WERI-Rb-1 (cell line): ENCODE results near the gene MRPL10.

ENCODE experiments used
- DNase-seq: peaks from one replicate; pipeline ENCODE4 v3.0.0-alpha.2; 2020
- H3K27ac ChIP-seq: fragments of 250-450 bp; sonication (Bioruptor Pico); 2 replicates; pipeline ENCODE4 v1.5.1; 2020; ENCODE audit warnings: mild to moderate bottlenecking, moderate library complexity
- H3K27me3 ChIP-seq: fragments of 250-450 bp; sonication (Bioruptor Pico); 2 replicates; pipeline ENCODE4 v1.5.1; 2021; ENCODE audit warnings: mild to moderate bottlenecking, low read depth, moderate library complexity; ENCODE audit not compliant: insufficient read depth, severe bottlenecking
- H3K36me3 ChIP-seq: fragments of 250-450 bp; sonication (Bioruptor Pico); 2 replicates; pipeline ENCODE4 v1.5.1; 2020; ENCODE audit warnings: mild to moderate bottlenecking, moderate library complexity
- H3K4me3 ChIP-seq: 2 replicates; pipeline ENCODE4 v1.5.1; 2011; ENCODE audit warnings: low read depth, mild to moderate bottlenecking, control low read depth, low read length
- H3K9me3 ChIP-seq: fragments of 250-450 bp; sonication (Bioruptor Pico); 2 replicates; pipeline ENCODE4 v1.5.1; 2021; ENCODE audit warnings: mild to moderate bottlenecking, moderate library complexity; ENCODE audit not compliant: severe bottlenecking
- TF ChIP-seq, protein P1 (sequence below): IDR thresholded peaks from 2 replicates; pipeline ENCODE4 v1.5.1; 2011; ENCODE audit warnings: low read depth, mild to moderate bottlenecking, control low read depth, inconsistent platforms, low read length

MRPL10 gene

GRCh38 chr17:47830396-47831002, 842 bp downstream of the MRPL10 start:
- Histone ChIP-seq H3K36me3 (peaks cover 28% of the 10 kb centered on the region), H3K9me3 (no peaks in the 10 kb centered on the region), H3K27me3 (no peaks in the 10 kb centered on the region), H3K27ac (peak overlapping the region; percentile 70), H3K4me3 (peak overlapping the region; percentile 78)
- TF ChIP-seq, protein P1, sequence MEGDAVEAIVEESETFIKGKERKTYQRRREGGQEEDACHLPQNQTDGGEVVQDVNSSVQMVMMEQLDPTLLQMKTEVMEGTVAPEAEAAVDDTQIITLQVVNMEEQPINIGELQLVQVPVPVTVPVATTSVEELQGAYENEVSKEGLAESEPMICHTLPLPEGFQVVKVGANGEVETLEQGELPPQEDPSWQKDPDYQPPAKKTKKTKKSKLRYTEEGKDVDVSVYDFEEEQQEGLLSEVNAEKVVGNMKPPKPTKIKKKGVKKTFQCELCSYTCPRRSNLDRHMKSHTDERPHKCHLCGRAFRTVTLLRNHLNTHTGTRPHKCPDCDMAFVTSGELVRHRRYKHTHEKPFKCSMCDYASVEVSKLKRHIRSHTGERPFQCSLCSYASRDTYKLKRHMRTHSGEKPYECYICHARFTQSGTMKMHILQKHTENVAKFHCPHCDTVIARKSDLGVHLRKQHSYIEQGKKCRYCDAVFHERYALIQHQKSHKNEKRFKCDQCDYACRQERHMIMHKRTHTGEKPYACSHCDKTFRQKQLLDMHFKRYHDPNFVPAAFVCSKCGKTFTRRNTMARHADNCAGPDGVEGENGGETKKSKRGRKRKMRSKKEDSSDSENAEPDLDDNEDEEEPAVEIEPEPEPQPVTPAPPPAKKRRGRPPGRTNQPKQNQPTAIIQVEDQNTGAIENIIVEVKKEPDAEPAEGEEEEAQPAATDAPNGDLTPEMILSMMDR: no peak
- DNase-seq: peak; percentile 45

GRCh38 chr17:47829870-47830269, 1.5 kb downstream of the MRPL10 start:
- H3K4me3 ChIP-seq: no peak overlapping the region
- peaks cover 33% of the 10 kb centered on the region for H3K36me3 ChIP-seq
- no peak overlapping the region for H3K27ac ChIP-seq
- TF ChIP-seq, protein P1: no peak
- no peak for DNase-seq
- no peaks in the 10 kb centered on the region for H3K27me3 ChIP-seq
- H3K9me3 ChIP-seq: no peaks in the 10 kb centered on the region

GRCh38 chr17:47823519-47823918, 7.8 kb downstream of the MRPL10 start:
- H3K27ac ChIP-seq: no peak overlapping the region
- peaks cover 54% of the 10 kb centered on the region for H3K36me3 ChIP-seq
- TF ChIP-seq, protein P1: no peak
- no peaks in the 10 kb centered on the region for H3K9me3 ChIP-seq
- no peak overlapping the region for H3K4me3 ChIP-seq
- H3K27me3 ChIP-seq: no peaks in the 10 kb centered on the region
- DNase-seq: no peak

DNA sequence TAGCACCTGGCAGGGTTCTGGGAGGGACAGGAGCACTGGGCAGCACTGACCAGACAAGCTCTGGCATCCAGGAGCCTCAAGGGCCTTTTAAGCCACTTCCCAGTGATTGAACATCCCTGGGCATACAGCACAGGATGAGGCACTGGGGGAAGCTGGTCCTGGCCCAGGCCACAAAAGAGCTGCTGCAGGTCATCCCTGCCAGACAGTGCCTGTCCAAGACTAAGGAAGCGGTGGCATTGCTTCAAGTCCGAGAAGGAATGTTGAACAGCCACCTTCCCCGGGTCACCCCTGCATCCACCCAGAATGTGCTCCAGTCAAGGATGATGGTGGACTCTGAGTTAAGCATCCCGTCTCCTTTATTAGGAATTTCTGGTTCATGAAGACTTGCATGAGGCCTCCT, 8.6 kb downstream of the MRPL10 start:
- Histone ChIP-seq H3K27ac (no peak overlapping the region), H3K27me3 (no peaks in the 10 kb centered on the region), H3K4me3 (no peak overlapping the region), H3K36me3 (peaks cover 53% of the 10 kb centered on the region), H3K9me3 (no peaks in the 10 kb centered on the region)
- TF ChIP-seq, protein P1: no peak
- no peak for DNase-seq

- no peaks in the 10 kb centered on the region for H3K27me3 ChIP-seq
- H3K36me3 ChIP-seq: peaks cover 50% of the 10 kb centered on the region
- TF ChIP-seq, protein P1: peak; percentile 52
- H3K4me3 ChIP-seq: peak within 1 kb of the TSS; percentile 61
- no peaks in the 10 kb centered on the region for H3K9me3 ChIP-seq
- peak within 1 kb of the TSS; percentile 33 for H3K27ac ChIP-seq
- DNase-seq: peak; percentile 96
Observed at GRCh38 chr17:47821424-47822391, 9.6 kb downstream of the MRPL10 start, which contains the start of gene OSBPL7. TSS of gene OSBPL7 (minus strand) at chr17:47821794. CDS start at chr17:47820278, 1,516 bp downstream.
